ENCODE data around the gene CACFD1. TPM values are rescaled to one million over a fixed set of nuclear protein-coding genes. Genes with fewer than 3 reads are reported as not detected.

The CACFD1 gene
- total and polyA plus RNA-seq, 2 of the 4 experiments (the other 2 are of a cell fraction) = 2.0 to 6.6 TPM

- Histone ChIP-seq H3K4me2 (ENCODE audit: low read depth, low read length) (no peak overlapping the region), H3K4me3 (ENCODE audit: insufficient read depth, low read depth, low read length) (no peak overlapping the region), H3K27me3 (ENCODE audit: control insufficient read depth, insufficient read depth, low read length) (peaks cover 44% of the 10 kb centered on the region), H4K5ac (ENCODE audit: low read depth, low read length) (no peak overlapping the region), H4K8ac (ENCODE audit: low read depth in 2 of 2, low read length in 2 of 2) (no peak overlapping the region), H3K79me1 (ENCODE audit: low read depth in 1 of 2, low read length in 2 of 2) (no peaks in the 10 kb centered on the region), H3K4me1 (ENCODE audit: control insufficient read depth, insufficient read depth, low read length) (peaks cover 4% of the 10 kb centered on the region; the same call in 1 of the 2 replicates), H3K9me3 (ENCODE audit: control insufficient read depth, insufficient read depth, low read length) (no peaks in the 10 kb centered on the region), H3K36me3 (ENCODE audit: control insufficient read depth, insufficient read depth, low read length) (no peaks in the 10 kb centered on the region), H2BK15ac (ENCODE audit: low read depth, low read length) (no peak overlapping the region), H3K14ac (replicated peaks; ENCODE audit: low read depth, low read length) (no peak overlapping the region), H3K4ac (ENCODE audit: low read depth, low read length) (no peak overlapping the region), H2AK5ac (ENCODE audit: low read depth, low read length) (no peak overlapping the region), H2BK20ac (ENCODE audit: low read depth, low read length) (no peak overlapping the region), H2BK120ac (ENCODE audit: low read depth, low read length) (no peak overlapping the region), H3K23ac (ENCODE audit: low read depth, low read length) (no peak overlapping the region), H3K27ac (ENCODE audit: insufficient read depth, low read length) (no peak overlapping the region), H2AFZ (replicated peaks; ENCODE audit: low read length, poor library complexity) (peak overlapping the region; percentile 39), H2BK5ac (ENCODE audit: low read depth, low read length, poor library complexity, severe bottlenecking) (no peak overlapping the region), H2AK9ac (replicated peaks; ENCODE audit: low read depth, low read length, poor library complexity) (no peak overlapping the region), H3K56ac (ENCODE audit: extremely low read depth, insufficient read depth, low read length) (no peak overlapping the region), H3K9ac (ENCODE audit: low read depth, low read length) (no peak overlapping the region), H3K9me1 (ENCODE audit: insufficient read depth, low read length) (peaks cover 5% of the 10 kb centered on the region; the same call in 1 of the 2 replicates), H3K18ac (ENCODE audit: low read depth, low read length) (no peak overlapping the region), H4K91ac (ENCODE audit: insufficient read depth, low read depth, low read length) (no peak overlapping the region), H4K20me1 (ENCODE audit: insufficient read depth, low read length) (0 out of 2 replicates have a peak, but pooled peaks cover 5% of the 10 kb centered on the region)
- ChIA-PET CTCF (no interaction called here), POLR2A (ENCODE audit: unreplicated experiment) (no interaction called here)
- no peak for TF ChIP-seq RAD21 (IDR thresholded peaks at IDR 0.05; ENCODE audit: low read length)
- TF ChIP-seq CEBPB (IDR thresholded peaks at IDR 0.05; ENCODE audit: low read depth, low read length) = no peak
- no peak for TF ChIP-seq RFX5 (IDR thresholded peaks at IDR 0.05; ENCODE audit: low read depth, low read length)
- no peak for TF ChIP-seq MAZ (IDR thresholded peaks at IDR 0.05; ENCODE audit: borderline replicate concordance, low read depth, low read length)
- TF ChIP-seq CHD1 (IDR thresholded peaks at IDR 0.05; ENCODE audit: low read depth, low read length) = no peak
- no TSS peak for BruUV-seq (replicated peaks)
- DNase-seq (no peak), ATAC-seq (ENCODE audit: low read depth) (peak; percentile 31)
- intact Hi-C loops (cut with micrococcal nuclease) (no loop called here), in situ Hi-C loops (cut with MboI; ENCODE audit: low sequenced_read_pairs) (loop anchor here (25.0 kb wide), 1 partner anchor 455 kb away; the partner anchor contains the start of gene GTF3C5), dilution Hi-C loops (cut with HindIII; ENCODE audit: low sequenced_read_pairs, unreplicated experiment) (no loop called here)
- WGBS, 2 experiments (ENCODE audit: extremely low coverage in 2 of 2, insufficient read length in 1 of 2) = 41% methylated on average over 24 of the region's 33 CpGs; no CpG with 5 or more reads in 1 of the 2 experiments
These were observed 32.6 kb downstream of the CACFD1 start for GRCh38 chr9:133492061-133493021.

Data from IMR-90 (cell line).